Pancreas (tissue), 10 donors: Measurements from ENCODE around the gene ODC1. TPM values are rescaled to one million over a fixed set of nuclear protein-coding genes. Genes with fewer than 3 reads are reported as not detected.
A peak's percentile ranks its signal among the peaks of the same experiment; 100 is the strongest.

Experiments
- ATAC-seq, 4 donors: fragments of 200-7000 bp; cut with Tn5 transposase; one replicate each; pipeline versions ENCODE4 v1.8.0 to v1.9.1; 2020; ENCODE audit warnings: mild to moderate bottlenecking in 4 of 4, moderate library complexity in 4 of 4
- DNase-seq, 6 donors: peaks; one replicate each; pipeline ENCODE4 v3.0.0-alpha.2; 2020
- FAIRE-seq: peaks from 2 replicates; lab custom pipeline; 2012; peaks lifted over from hg19 to GRCh38; lab: Jason Lieb, UNC
- H3K27ac ChIP-seq, 4 donors: fragments of 200-600 bp; sonication (generic); 1 replicate in 3 of 4; 2 replicates in 1 of 4; pipeline versions ENCODE4 v1.5.0 to v1.8.0; 2020
- H3K27me3 ChIP-seq, 4 donors: fragments of 200-600 bp; one replicate each; pipeline ENCODE4 v1.8.0; 2021
- H3K36me3 ChIP-seq, 3 donors: fragments of 200-600 bp; sonication (generic) in 1 of 3; one replicate each; pipeline versions ENCODE4 v1.5.0 to v1.8.0; 2020 to 2021
- H3K4me1 ChIP-seq, 3 donors: fragments of 200-600 bp; one replicate each; pipeline ENCODE4 v1.8.0; 2021
- H3K4me3 ChIP-seq, 4 donors: fragments of 200-600 bp; sonication (generic) in 2 of 4; one replicate each; pipeline versions ENCODE4 v1.5.0 to v1.8.0; 2020 to 2021
- H3K9me3 ChIP-seq, 4 donors: fragments of 200-600 bp; one replicate each; pipeline ENCODE4 v1.8.0; 2021
- CTCF ChIP-seq, 4 donors: fragments of 200-600 bp; sonication (generic) in 3 of 4; IDR thresholded peaks; one replicate each; pipeline versions ENCODE4 v1.5.0 to v1.8.0; 2021; ENCODE audit warnings: antibody characterized with exemption in 4 of 4
- WGBS, 2 donors: extraction: QIAGEN DNeasy Blood & Tissue Kit; methylation state at CpG; one replicate each; pipeline ENCODE4 v1.1.7; 2013; 5-methylcytosine and 5-hydroxymethylcytosine counted together
- intact Hi-C, 3 donors: fragments of 100-400 bp; cut with DNase I; formaldehyde crosslinking; loops; one replicate each; pipeline versions ENCODE4 v1.11.1 to v1.14.2; 2022
- polyA plus RNA-seq, 2 donors: library from polyadenylated mRNA; stranded (reverse); fragments of 200-250 nt; gene quantifications; one replicate each; pipeline ENCODE4 v1.2.3, GENCODE V29; 2013
- total RNA-seq, 6 donors: library from RNA; stranded (reverse); fragmentation: NEBNext Ultra II Directional in 4 of 6; extraction: Animal tissue kit (Norgen Biotek cat#: 25700) in 4 of 6; gene quantifications; one replicate each; pipeline versions ENCODE4 v1.2.1 to v1.2.4, GENCODE V29; 2021 to 2023
- donor health status: healthy with polysubstance abuse.
- donor health status: DM: no; HTN: no; CAD: no; lungs with moderate emphysema.
- donor health status: DM: no; HTN: no; CAD: no.
- donor health status: control.
- donor health status: control.
- donor health status: Bipolar disorder and iron deficiency.
- donor health status: DM: yes; HTN: yes; CAD: no.
- donor health status: DM: no; HTN: no; CAD: no.
- donor health status: DM: no; HTN: no; CAD: no.
- donor health status: DM: yes; HTN: yes; CAD: no.

The ODC1 gene
- total and polyA plus RNA-seq, 8 donors: 9.3 to 52.2 (median 28.5) TPM

DNA sequence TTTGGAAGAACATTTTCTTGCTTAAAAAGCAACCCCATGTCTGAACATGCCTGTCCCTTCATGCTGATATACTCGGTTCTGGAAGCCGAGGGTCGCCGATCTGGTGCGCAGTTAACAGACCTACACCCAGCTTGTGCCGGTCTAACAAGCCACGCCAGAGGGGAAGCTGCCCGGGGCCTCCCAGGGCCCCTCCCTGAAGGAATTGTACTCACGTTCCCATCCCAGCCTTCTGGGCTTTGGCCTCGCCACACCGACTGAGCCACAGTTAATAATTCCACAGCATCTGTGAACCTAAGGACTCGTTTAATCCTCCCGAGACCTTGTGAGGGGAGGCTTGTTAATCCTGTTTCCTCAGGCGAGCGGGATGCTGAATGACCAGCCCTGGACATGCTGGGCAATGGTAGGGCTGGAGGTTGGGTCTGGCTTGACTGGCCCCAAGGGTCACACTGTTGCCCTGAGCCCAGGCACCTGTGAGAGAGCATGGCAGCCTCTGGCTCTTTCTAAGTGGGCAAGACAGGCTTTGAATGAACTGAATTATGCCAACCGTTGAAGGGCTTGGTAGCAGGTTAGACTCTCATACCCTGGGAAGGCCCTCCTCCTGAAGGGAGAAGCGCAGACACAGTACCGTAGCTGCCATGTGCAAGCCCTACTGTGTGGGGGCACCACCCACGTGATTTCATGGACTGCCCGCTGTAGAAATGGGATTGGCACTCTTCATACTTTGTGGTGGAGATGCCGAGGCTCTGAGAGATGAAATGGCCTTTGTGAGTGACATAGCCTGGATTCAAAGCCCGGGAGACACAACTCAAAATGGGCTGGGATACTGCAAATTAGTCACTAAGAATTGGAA is 27.9 kb upstream of the ODC1 start:
- no peak for TF ChIP-seq CTCF (IDR thresholded peaks at IDR 0.05)
- 88 to 92% methylated on average over 22 of the region's 22 CpGs for WGBS, 2 donors
- no peaks in the 10 kb centered on the region for H3K36me3 ChIP-seq
- H3K27me3 ChIP-seq: no peaks in the 10 kb centered on the region
- no peaks in the 10 kb centered on the region for H3K4me1 ChIP-seq
- H3K27ac ChIP-seq: no peak overlapping the region
- ATAC-seq: no peak
- no peak for FAIRE-seq
- DNase-seq: peak in 1 of 6 donors; percentile 22
- intact Hi-C loops: no loop called here
- no peak overlapping the region for H3K4me3 ChIP-seq
- no peaks in the 10 kb centered on the region for H3K9me3 ChIP-seq

DNA sequence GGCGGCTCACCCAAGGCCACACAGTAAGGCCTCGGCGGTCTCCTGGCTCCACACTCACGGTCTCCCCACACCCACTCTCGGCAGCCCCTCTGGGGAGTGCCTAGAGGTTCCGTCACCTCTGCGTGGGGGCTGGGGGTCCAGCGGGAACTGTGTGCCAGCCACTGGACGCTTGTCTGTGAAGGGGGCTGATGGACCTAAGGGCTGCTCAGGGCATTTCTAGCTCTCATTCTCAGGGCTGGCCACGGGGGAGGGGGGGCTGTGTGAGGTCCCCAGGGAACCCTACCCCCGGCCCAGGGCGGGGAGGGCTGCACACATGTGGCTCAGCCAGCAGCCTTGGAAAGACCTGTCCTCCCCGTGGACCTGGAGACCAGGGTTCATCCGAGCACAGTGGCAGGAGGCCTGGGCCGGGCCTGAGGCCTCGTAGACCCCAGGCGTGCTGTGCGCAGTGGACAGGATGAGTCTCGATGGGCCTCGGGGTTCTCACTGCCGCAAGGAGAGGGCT is 27.1 kb upstream of the ODC1 start:
- intact Hi-C loops: no loop called here
- Histone ChIP-seq H3K27me3 (no peaks in the 10 kb centered on the region), H3K36me3 (no peaks in the 10 kb centered on the region), H3K27ac (no peak overlapping the region), H3K4me3 (no peak overlapping the region), H3K9me3 (no peaks in the 10 kb centered on the region), H3K4me1 (no peaks in the 10 kb centered on the region)
- no peak for TF ChIP-seq CTCF (IDR thresholded peaks at IDR 0.05)
- ATAC-seq (no peak), DNase-seq (peak in 1 of 6 donors; percentile 47), FAIRE-seq (no peak)
- 90 to 91% methylated on average over 20 to 21 of the region's 21 CpGs for WGBS, 2 donors

DNA sequence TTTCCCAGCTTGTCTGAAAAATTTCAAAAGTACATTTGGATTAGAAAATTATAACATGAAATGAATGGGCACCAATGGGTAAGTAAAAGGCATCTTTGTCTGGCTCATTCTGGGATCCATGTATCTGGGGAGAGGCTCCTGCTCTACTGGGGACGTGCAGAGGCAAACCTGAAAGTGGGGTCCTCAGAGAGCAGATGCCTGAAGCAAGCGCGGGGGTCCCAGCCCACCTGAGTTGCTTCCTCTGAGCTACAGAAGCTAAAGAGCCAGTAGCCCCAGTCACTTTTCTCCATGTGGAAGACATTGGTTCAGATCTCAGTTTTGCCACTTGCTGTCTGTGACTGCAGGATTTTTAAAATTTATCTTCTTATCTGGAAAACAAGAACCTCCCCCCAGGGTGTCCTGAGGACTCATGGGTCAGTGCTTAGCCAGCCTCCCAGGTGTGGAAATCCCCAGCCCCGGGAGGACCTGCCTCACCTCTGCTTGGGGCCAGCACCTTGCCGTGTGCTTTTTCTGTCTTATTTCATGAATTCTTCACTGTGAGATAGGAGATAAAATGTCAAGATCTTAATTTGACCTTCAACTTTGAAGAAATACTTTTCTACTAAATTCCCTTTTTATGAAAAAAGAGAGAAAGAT is 25.1 kb upstream of the ODC1 start:
- peak in 1 of 4 donors; percentile 51 for ATAC-seq
- WGBS, 2 donors: 57 to 65% methylated on average over 5 of the region's 5 CpGs
- no peak for TF ChIP-seq CTCF (IDR thresholded peaks at IDR 0.05)
- no peak for FAIRE-seq
- intact Hi-C loops: no loop called here
- H3K36me3 ChIP-seq: no peaks in the 10 kb centered on the region
- no peaks in the 10 kb centered on the region for H3K4me1 ChIP-seq
- no peak overlapping the region for H3K27ac ChIP-seq
- no peaks in the 10 kb centered on the region for H3K27me3 ChIP-seq
- no peaks in the 10 kb centered on the region for H3K9me3 ChIP-seq
- DNase-seq: peak in 1 of 6 donors; percentile 30
- no peak overlapping the region for H3K4me3 ChIP-seq

GRCh38 chr2:10471955-10472354 is 23.8 kb upstream of the ODC1 start:
- intact Hi-C loops: no loop called here

More at GRCh38 chr2:10471955-10472354, 23.8 kb upstream of the ODC1 start:
- no peak for ATAC-seq
- no peaks in the 10 kb centered on the region for H3K9me3 ChIP-seq
- H3K27me3 ChIP-seq: no peaks in the 10 kb centered on the region
- no peak overlapping the region for H3K27ac ChIP-seq
- H3K4me1 ChIP-seq: no peaks in the 10 kb centered on the region
- no peak for FAIRE-seq
- no peaks in the 10 kb centered on the region for H3K36me3 ChIP-seq
- WGBS, 2 donors: 80 to 100% methylated on average over 2 of the region's 2 CpGs
- no peak for DNase-seq
- H3K4me3 ChIP-seq: no peak overlapping the region
- no peak for TF ChIP-seq CTCF (IDR thresholded peaks at IDR 0.05)
